SK-N-SH treated with all-trans-retinoic acid at 6 μM for 48 hours (cell line): ENCODE data around the gene RNU6-7.

Experiments
- ATAC-seq: fragments of 200-7000 bp; cut with Tn5 transposase; 3 replicates; pipeline ENCODE4 v1.9.1; 2020; ENCODE audit warnings: mild to moderate bottlenecking, moderate library complexity
- ARNTL ChIP-seq: fragments of 450-650 bp; formaldehyde crosslinking; IDR thresholded peaks from 2 replicates; pipeline ENCODE4 v1.5.0; 2020; ENCODE audit warnings: low read depth, mild to moderate bottlenecking, moderate library complexity, borderline replicate concordance
- BACH2 ChIP-seq: fragments of 250-450 bp; sonication (Bioruptor Pico); IDR thresholded peaks from 2 replicates; pipeline ENCODE4 v1.9.0; 2021; ENCODE audit warnings: mild to moderate bottlenecking, borderline replicate concordance
- CREB5 ChIP-seq: fragments of 250-450 bp; sonication (Bioruptor Pico); IDR thresholded peaks from 2 replicates; pipeline ENCODE4 v1.5.1; 2020; ENCODE audit warnings: low read depth, mild to moderate bottlenecking, moderate library complexity
- CSDC2 ChIP-seq: fragments of 250-450 bp; sonication (Bioruptor Pico); IDR thresholded peaks from 2 replicates; pipeline ENCODE4 v1.5.0; 2020; ENCODE audit warnings: mild to moderate bottlenecking, moderate library complexity
- CSRNP3 ChIP-seq: fragments of 250-450 bp; sonication (Bioruptor Pico); IDR thresholded peaks from 2 replicates; pipeline ENCODE4 v1.5.1; 2021; ENCODE audit warnings: mild to moderate bottlenecking, moderate library complexity
- ESRRG ChIP-seq: fragments of 250-450 bp; sonication (Bioruptor Pico); IDR thresholded peaks from 2 replicates; pipeline ENCODE4 v1.6.1; 2021; ENCODE audit warnings: mild to moderate bottlenecking
- ISL1 ChIP-seq: fragments of 250-450 bp; sonication (Bioruptor Pico); IDR thresholded peaks from 2 replicates; pipeline ENCODE4 v2.1.2; 2022; ENCODE audit warnings: mild to moderate bottlenecking, moderate library complexity
- OSR1 ChIP-seq: fragments of 250-450 bp; sonication (Bioruptor Pico); IDR thresholded peaks from 2 replicates; pipeline ENCODE4 v1.8.0; 2022; ENCODE audit warnings: moderate library complexity, mild to moderate bottlenecking, inconsistent platforms
- PATZ1 ChIP-seq: fragments of 250-450 bp; sonication (Bioruptor Pico); IDR thresholded peaks from 2 replicates; pipeline ENCODE4 v1.8.0; 2020; ENCODE audit warnings: mild to moderate bottlenecking, moderate library complexity, borderline replicate concordance
- PPARA ChIP-seq: fragments of 250-450 bp; sonication (Bioruptor Pico); IDR thresholded peaks from 2 replicates; pipeline ENCODE4 v1.5.0; 2020; ENCODE audit warnings: mild to moderate bottlenecking, borderline replicate concordance
- SNAI2 ChIP-seq: fragments of 250-450 bp; sonication (Bioruptor Pico); IDR thresholded peaks from 2 replicates; pipeline ENCODE4 v1.5.0; 2020; ENCODE audit warnings: mild to moderate bottlenecking, moderate library complexity
- TCF4 ChIP-seq: fragments of 250-450 bp; sonication (Bioruptor Pico); IDR thresholded peaks from 2 replicates; pipeline ENCODE4 v1.8.0; 2021; ENCODE audit warnings: mild to moderate bottlenecking, moderate library complexity, borderline replicate concordance
- TOX ChIP-seq: fragments of 250-450 bp; sonication (Bioruptor Pico); IDR thresholded peaks from 2 replicates; pipeline ENCODE4 v1.8.0; 2021; ENCODE audit warnings: mild to moderate bottlenecking, moderate library complexity, borderline replicate concordance
- ZC3H10 ChIP-seq: fragments of 250-450 bp; sonication (Bioruptor Pico); IDR thresholded peaks from 2 replicates; pipeline ENCODE4 v1.5.1; 2021; ENCODE audit warnings: mild to moderate bottlenecking, moderate library complexity
- ZFP3 ChIP-seq: fragments of 250-450 bp; sonication (Bioruptor Pico); IDR thresholded peaks from 2 replicates; pipeline ENCODE4 v1.5.0; 2020; ENCODE audit warnings: mild to moderate bottlenecking, moderate library complexity
- ZFP30 ChIP-seq: fragments of 450-650 bp; formaldehyde crosslinking; IDR thresholded peaks from 2 replicates; pipeline ENCODE4 v1.5.0; 2022; ENCODE audit warnings: mild to moderate bottlenecking, moderate library complexity
- ZNF565 ChIP-seq: fragments of 450-650 bp; formaldehyde crosslinking; conservative IDR thresholded peaks from 2 replicates; pipeline ENCODE4 v1.5.0; 2020; ENCODE audit warnings: low read depth, mild to moderate bottlenecking, moderate library complexity
- ZNF70 ChIP-seq: fragments of 450-650 bp; formaldehyde crosslinking; IDR thresholded peaks from 2 replicates; pipeline ENCODE4 v1.5.0; 2020; ENCODE audit warnings: mild to moderate bottlenecking, moderate library complexity
- ZNF8 ChIP-seq: fragments of 450-650 bp; formaldehyde crosslinking; IDR thresholded peaks from 2 replicates; pipeline ENCODE4 v1.5.0; 2020; ENCODE audit warnings: mild to moderate bottlenecking, moderate library complexity
- TF ChIP-seq, protein P1 (sequence below): fragments of 250-450 bp; sonication (Bioruptor Pico); IDR thresholded peaks from 2 replicates; pipeline ENCODE4 v1.8.0; 2021; ENCODE audit warnings: low read depth, mild to moderate bottlenecking, moderate library complexity, borderline replicate concordance
- TF ChIP-seq, protein P2 (sequence below): fragments of 250-450 bp; sonication (Bioruptor Pico); IDR thresholded peaks from 2 replicates; pipeline ENCODE4 v1.5.0; 2020; ENCODE audit warnings: mild to moderate bottlenecking, moderate library complexity

The RNU6-7 gene

DNA sequence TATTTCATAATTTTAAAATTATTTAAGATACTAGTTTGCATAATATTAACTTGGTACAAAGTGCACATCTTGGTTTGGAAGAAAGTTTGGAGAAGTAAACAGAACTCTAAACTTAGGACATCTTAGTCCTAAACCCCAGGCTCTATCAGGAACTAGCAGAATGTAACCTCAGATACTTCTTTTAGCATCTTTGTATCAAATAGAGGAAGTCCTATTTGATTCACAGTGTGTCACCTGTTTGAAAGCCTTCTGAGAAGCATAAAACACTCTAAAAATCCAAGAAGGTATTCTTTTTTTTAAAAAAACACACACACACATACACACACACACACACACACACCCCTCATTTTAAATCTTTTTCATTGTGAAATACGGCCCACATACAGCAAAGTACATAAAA is 12.0 kb upstream of the RNU6-7 start (continued):
- TF ChIP-seq, protein P1, sequence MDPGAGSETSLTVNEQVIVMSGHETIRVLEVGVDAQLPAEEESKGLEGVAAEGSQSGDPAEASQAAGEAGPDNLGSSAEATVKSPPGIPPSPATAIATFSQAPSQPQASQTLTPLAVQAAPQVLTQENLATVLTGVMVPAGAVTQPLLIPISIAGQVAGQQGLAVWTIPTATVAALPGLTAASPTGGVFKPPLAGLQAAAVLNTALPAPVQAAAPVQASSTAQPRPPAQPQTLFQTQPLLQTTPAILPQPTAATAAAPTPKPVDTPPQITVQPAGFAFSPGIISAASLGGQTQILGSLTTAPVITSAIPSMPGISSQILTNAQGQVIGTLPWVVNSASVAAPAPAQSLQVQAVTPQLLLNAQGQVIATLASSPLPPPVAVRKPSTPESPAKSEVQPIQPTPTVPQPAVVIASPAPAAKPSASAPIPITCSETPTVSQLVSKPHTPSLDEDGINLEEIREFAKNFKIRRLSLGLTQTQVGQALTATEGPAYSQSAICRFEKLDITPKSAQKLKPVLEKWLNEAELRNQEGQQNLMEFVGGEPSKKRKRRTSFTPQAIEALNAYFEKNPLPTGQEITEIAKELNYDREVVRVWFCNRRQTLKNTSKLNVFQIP, result no peak

GRCh38 chr14:32190673-32191072 is 11.2 kb upstream of the RNU6-7 start:
- TF ChIP-seq PATZ1 (CRISPR knock-in tag) (no peak), ARNTL (CRISPR knock-in tag) (no peak), ISL1 (no peak), ZC3H10 (CRISPR knock-in tag) (no peak), ZNF565 (CRISPR knock-in tag) (no peak), OSR1 (CRISPR knock-in tag) (no peak), CSRNP3 (CRISPR knock-in tag) (no peak), BACH2 (CRISPR knock-in tag) (no peak), ZFP3 (CRISPR knock-in tag) (no peak), SNAI2 (CRISPR knock-in tag) (no peak), ZNF8 (CRISPR knock-in tag) (no peak), TOX (CRISPR knock-in tag) (no peak), ESRRG (CRISPR knock-in tag) (no peak)
- TF ChIP-seq, protein P2, sequence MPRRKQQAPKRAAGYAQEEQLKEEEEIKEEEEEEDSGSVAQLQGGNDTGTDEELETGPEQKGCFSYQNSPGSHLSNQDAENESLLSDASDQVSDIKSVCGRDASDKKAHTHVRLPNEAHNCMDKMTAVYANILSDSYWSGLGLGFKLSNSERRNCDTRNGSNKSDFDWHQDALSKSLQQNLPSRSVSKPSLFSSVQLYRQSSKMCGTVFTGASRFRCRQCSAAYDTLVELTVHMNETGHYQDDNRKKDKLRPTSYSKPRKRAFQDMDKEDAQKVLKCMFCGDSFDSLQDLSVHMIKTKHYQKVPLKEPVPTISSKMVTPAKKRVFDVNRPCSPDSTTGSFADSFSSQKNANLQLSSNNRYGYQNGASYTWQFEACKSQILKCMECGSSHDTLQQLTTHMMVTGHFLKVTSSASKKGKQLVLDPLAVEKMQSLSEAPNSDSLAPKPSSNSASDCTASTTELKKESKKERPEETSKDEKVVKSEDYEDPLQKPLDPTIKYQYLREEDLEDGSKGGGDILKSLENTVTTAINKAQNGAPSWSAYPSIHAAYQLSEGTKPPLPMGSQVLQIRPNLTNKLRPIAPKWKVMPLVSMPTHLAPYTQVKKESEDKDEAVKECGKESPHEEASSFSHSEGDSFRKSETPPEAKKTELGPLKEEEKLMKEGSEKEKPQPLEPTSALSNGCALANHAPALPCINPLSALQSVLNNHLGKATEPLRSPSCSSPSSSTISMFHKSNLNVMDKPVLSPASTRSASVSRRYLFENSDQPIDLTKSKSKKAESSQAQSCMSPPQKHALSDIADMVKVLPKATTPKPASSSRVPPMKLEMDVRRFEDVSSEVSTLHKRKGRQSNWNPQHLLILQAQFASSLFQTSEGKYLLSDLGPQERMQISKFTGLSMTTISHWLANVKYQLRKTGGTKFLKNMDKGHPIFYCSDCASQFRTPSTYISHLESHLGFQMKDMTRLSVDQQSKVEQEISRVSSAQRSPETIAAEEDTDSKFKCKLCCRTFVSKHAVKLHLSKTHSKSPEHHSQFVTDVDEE, result no peak
- no peak for ATAC-seq

DNA sequence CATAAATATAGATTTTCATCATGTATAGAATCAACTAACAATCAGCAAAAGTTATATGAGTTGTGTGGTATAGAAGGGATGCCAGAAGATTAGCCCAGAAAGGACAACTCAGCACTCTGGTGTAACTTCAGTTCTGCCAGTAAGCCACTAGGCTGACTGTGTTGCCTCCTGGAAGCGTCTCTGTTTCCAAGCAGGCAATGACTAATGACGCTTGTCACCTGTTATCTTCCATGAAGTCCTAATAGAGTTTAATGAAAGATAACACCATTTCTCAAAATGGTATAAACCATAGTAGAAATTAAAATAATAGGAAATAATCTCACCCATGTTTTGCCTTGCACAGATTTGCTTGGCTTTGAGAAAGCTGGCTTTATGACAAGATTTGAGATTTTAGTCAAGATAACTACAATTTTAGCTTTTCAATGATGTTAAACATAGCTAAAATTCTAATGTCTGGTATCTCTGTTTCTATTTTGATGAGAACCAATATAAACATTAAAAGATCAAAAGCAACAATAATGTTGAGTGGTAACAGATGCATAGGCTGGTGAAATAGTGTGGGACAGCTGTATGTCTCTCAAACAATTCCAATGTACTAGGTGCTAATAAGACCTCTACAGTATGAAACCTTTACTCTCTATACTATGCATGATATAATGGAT is 9.0 kb upstream of the RNU6-7 start:
- no peak for TF ChIP-seq ZNF70 (CRISPR knock-in tag)
- TF ChIP-seq OSR1 (CRISPR knock-in tag), result no peak
- TF ChIP-seq CREB5 (CRISPR knock-in tag), result no peak
- TF ChIP-seq ARNTL (CRISPR knock-in tag), result no peak
- TF ChIP-seq ZFP30 (CRISPR knock-in tag), result no peak
- TF ChIP-seq ISL1, result no peak
- TF ChIP-seq SNAI2 (CRISPR knock-in tag), result no peak
- TF ChIP-seq CSRNP3 (CRISPR knock-in tag), result no peak
- no peak for TF ChIP-seq ZNF565 (CRISPR knock-in tag)
- TF ChIP-seq, protein P2, result peak; percentile 19; the same call in 1 of the 2 replicates
- TF ChIP-seq ZNF8 (CRISPR knock-in tag), result no peak
- no peak for TF ChIP-seq CSDC2
- no peak for TF ChIP-seq ZC3H10 (CRISPR knock-in tag)
- peak; percentile 34; the same call in 1 of the 2 replicates for TF ChIP-seq TCF4 (CRISPR knock-in tag)
- TF ChIP-seq BACH2 (CRISPR knock-in tag), result no peak
- no peak for TF ChIP-seq TOX (CRISPR knock-in tag)
- no peak for TF ChIP-seq ZFP3 (CRISPR knock-in tag)
- TF ChIP-seq PPARA (CRISPR knock-in tag), result no peak
- no peak; the same call in 2 of the 3 replicates for ATAC-seq
